Naive B cell (primary cell): ENCODE results near the gene ARHGAP18. TPM values are rescaled to one million over a fixed set of nuclear protein-coding genes. Genes with fewer than 3 reads are reported as not detected.
"Not testable (repeated sequence)": the region's sequence is repeated elsewhere in the genome, so short reads cannot be mapped to it uniquely, and the experiment has no call there.

Experiments used
- ATAC-seq, 2 donors: fragments of 150-1000 bp; cut with Tn5 transposase; 2 replicates each; pipeline ENCODE4 v1.10.0; 2021; ENCODE audit warnings: low read depth in 2 of 2, mild to moderate bottlenecking in 2 of 2, moderate library complexity in 2 of 2
- DNase-seq: peaks from one replicate; pipeline ENCODE4 v3.0.0; 2022
- H3K27ac Mint-ChIP-seq, 6 donors: one replicate each; pipeline ENCODE4 v1.8.0; 2020 to 2022; ENCODE audit warnings: mild to moderate bottlenecking in 6 of 6, mixed read lengths in 6 of 6, moderate library complexity in 5 of 6, inconsistent platforms in 2 of 6
- H3K27me3 Mint-ChIP-seq, 3 donors: one replicate each; pipeline ENCODE4 v1.8.0; 2021 to 2022; ENCODE audit warnings: mixed read lengths in 3 of 3, mild to moderate bottlenecking in 1 of 3
- H3K36me3 Mint-ChIP-seq, 2 donors: one replicate each; pipeline ENCODE4 v1.8.0; 2020 to 2022; ENCODE audit warnings: mixed read lengths in 2 of 2, inconsistent platforms in 1 of 2, mild to moderate bottlenecking in 1 of 2
- H3K4me1 Mint-ChIP-seq, 3 donors: one replicate each; pipeline ENCODE4 v1.8.0; 2020 to 2022; ENCODE audit warnings: mixed read lengths in 3 of 3, inconsistent platforms in 1 of 3, mild to moderate bottlenecking in 1 of 3, moderate library complexity in 1 of 3
- H3K4me3 Mint-ChIP-seq, 8 donors: one replicate each; pipeline ENCODE4 v1.8.0; 2020 to 2022; ENCODE audit warnings: mild to moderate bottlenecking in 8 of 8, mixed read lengths in 8 of 8, moderate library complexity in 8 of 8, inconsistent platforms in 2 of 8
- H3K9me3 Mint-ChIP-seq, 7 donors: one replicate each; pipeline ENCODE4 v1.8.0; 2020 to 2022; ENCODE audit warnings: mixed read lengths in 7 of 7, mild to moderate bottlenecking in 5 of 7, inconsistent platforms in 2 of 7, moderate library complexity in 1 of 7
- polyA plus RNA-seq, 6 donors: library from polyadenylated mRNA; unstranded; fragments of 300-500 nt; fragmentation: Illumina TruSeq; gene quantifications; one replicate each; pipeline ENCODE4 v1.2.3, GENCODE V29; 2021; ENCODE audit warnings: low read depth in 6 of 6

Gene ARHGAP18
- polyA plus RNA-seq, 6 donors from 2014 or later, result 0.84 to 4.0 (median 3.0) TPM

DNA sequence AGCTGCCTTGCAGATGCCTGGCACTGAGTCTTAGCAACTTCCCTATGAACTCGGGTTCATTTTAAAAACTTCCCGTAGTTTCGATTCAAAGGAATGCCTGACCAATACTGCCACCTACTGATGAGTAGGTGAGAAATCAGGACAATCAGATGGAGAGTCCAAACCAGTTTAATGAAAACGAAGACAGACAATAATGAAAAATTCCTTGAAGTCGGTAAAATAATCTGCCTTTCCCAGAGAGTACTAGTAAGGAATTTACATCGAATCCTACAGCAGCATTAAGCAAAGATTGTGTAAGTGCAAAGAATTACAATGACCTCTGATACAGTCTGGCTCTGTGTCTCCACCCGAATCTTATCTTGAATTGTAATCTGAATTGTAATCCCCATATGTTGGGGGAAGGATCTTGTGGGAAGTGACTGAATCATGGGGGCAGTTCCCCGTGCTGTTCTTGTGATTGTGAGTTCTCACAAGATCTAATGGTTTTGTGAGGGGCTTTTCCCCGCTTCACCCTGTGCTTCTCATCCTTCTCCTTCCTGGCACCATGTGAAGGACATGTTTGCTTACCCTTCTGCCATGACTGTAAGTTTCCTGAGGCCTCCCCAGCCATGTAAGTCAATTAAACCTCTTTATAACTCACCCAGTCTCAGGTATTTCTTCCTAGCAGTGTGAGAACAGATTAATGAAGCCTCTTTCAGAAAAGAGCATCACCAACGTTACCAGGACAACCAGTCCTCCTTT, 134.4 kb downstream of the ARHGAP18 start:
- Mint-ChIP-seq H3K27me3 (no peaks in the 10 kb centered on the region), H3K36me3 (peaks cover 8 to 12% of the 10 kb centered on the region in 2 donors), H3K27ac (no peak overlapping the region), H3K4me3 (peak overlapping the region in 1 of 8 donors; percentile 21), H3K4me1 (peaks cover 3 to 9% (median 6%) of the 10 kb centered on the region in 3 donors), H3K9me3 (peaks cover 0 to 22% (median 14%) of the 10 kb centered on the region in 7 donors)
- DNase-seq, result no peak
- ATAC-seq, result no peak

DNA sequence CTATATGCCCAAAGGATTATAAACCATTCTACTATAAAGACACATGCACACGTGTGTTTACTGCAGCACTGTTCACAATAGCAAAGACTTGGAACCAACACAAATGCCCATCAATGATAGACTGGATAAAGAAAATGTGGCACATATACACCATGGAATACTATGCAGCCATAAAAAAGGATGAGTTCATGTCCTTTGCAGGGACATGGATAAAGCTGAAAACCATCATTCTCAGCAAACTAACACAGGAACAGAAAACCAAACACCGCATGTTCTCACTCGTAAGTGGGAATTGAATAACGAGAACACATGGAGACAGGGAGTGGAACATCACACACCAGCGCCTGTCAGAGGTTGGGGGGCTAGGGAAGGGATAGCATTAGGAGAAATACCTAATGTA, 135.4 kb downstream of the ARHGAP18 start:
- peaks cover 0 to 29% (median 16%) of the 10 kb centered on the region in 7 donors for H3K9me3 Mint-ChIP-seq
- DNase-seq, H3K4me3 Mint-ChIP-seq, H3K27ac Mint-ChIP-seq, H3K4me1 Mint-ChIP-seq, ATAC-seq, H3K27me3 Mint-ChIP-seq: not testable (repeated sequence)
- H3K36me3 Mint-ChIP-seq, result peaks cover 14 to 17% of the 10 kb centered on the region in 2 donors

- not testable (repeated sequence) for H3K4me1 Mint-ChIP-seq, DNase-seq, H3K27ac Mint-ChIP-seq, H3K4me3 Mint-ChIP-seq, H3K27me3 Mint-ChIP-seq, ATAC-seq
- Mint-ChIP-seq H3K9me3 (peaks cover 0 to 29% (median 16%) of the 10 kb centered on the region in 7 donors), H3K36me3 (peaks cover 14 to 17% of the 10 kb centered on the region in 2 donors)
These were observed 139.0 kb downstream of the ARHGAP18 start for GRCh38 chr6:129570929-129571328.

DNA sequence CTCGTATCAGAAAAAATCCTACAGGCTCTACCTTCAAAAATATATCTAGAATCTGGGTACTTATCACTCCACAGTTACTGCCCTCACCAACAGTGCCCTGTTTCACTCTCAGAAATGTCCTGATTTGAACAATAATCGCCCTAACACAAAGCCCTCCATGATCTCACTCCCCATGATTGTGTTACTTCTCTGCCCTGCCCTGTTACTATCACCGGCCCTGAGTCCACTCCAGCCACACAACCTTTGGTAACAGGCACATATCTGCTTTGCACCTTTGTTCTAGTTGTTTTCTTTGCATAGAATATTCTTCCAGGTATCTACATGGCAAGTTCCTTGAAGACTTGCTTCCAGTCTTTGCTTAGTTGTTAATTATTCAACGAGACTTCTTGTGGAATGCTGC, 142.0 kb downstream of the ARHGAP18 start:
- peak overlapping the region in 1 of 6 donors; percentile 7 for H3K27ac Mint-ChIP-seq
- no peak for DNase-seq
- H3K36me3 Mint-ChIP-seq, result peaks cover 14 to 17% of the 10 kb centered on the region in 2 donors
- no peak for ATAC-seq
- peaks cover 0 to 8% (median 3%) of the 10 kb centered on the region in 3 donors for H3K27me3 Mint-ChIP-seq
- peaks cover 0 to 23% (median 8%) of the 10 kb centered on the region in 7 donors for H3K9me3 Mint-ChIP-seq
- no peak overlapping the region for H3K4me3 Mint-ChIP-seq
- no peaks in the 10 kb centered on the region for H3K4me1 Mint-ChIP-seq

DNA sequence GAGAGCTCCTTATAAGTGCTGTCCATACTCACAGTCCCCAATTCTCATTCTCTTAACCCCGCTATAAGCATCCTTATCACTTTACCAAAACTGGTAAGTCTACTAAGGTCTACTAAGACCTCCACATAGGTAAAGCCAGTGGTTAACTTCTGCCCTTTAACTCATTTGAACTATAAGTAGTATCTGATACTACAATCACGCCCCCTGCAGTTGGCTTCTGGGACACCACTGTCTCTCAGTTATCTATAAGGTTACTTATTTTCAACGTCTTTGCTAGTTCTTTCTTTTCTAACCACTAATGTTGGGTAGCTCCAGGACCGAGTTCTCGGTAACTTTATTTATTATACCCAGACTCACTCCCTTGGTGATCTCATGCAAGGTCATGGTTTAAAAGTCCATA, 142.6 kb downstream of the ARHGAP18 start:
- H3K27ac Mint-ChIP-seq, result no peak overlapping the region
- ATAC-seq (no peak), DNase-seq (no peak)
- peaks cover 14 to 17% of the 10 kb centered on the region in 2 donors for H3K36me3 Mint-ChIP-seq
- H3K4me1 Mint-ChIP-seq, result no peaks in the 10 kb centered on the region
- H3K4me3 Mint-ChIP-seq, result no peak overlapping the region
- H3K27me3 Mint-ChIP-seq, result peaks cover 0 to 8% (median 3%) of the 10 kb centered on the region in 3 donors
- peaks cover 0 to 23% (median 8%) of the 10 kb centered on the region in 7 donors for H3K9me3 Mint-ChIP-seq

GRCh38 chr6:129565811-129566210, 144.2 kb downstream of the ARHGAP18 start:
- H3K27me3 Mint-ChIP-seq, result peaks cover 0 to 8% (median 3%) of the 10 kb centered on the region in 3 donors
- no peak overlapping the region for H3K27ac Mint-ChIP-seq
- H3K4me3 Mint-ChIP-seq, result no peak overlapping the region
- peaks cover 7 to 12% of the 10 kb centered on the region in 2 donors for H3K36me3 Mint-ChIP-seq
- no peaks in the 10 kb centered on the region for H3K4me1 Mint-ChIP-seq
- ATAC-seq (no peak), DNase-seq (no peak)
- peaks cover 0 to 10% (median 3%) of the 10 kb centered on the region in 7 donors for H3K9me3 Mint-ChIP-seq

- Mint-ChIP-seq H3K4me3 (no peak overlapping the region), H3K36me3 (peaks cover 5 to 7% of the 10 kb centered on the region in 2 donors), H3K27ac (no peak overlapping the region), H3K27me3 (peaks cover 0 to 8% (median 3%) of the 10 kb centered on the region in 3 donors), H3K9me3 (peaks cover 0 to 7% (median 2%) of the 10 kb centered on the region in 7 donors), H3K4me1 (no peaks in the 10 kb centered on the region)
- no peak for ATAC-seq
- no peak for DNase-seq
These were observed 144.6 kb downstream of the ARHGAP18 start for GRCh38 chr6:129565366-129565765.

DNA sequence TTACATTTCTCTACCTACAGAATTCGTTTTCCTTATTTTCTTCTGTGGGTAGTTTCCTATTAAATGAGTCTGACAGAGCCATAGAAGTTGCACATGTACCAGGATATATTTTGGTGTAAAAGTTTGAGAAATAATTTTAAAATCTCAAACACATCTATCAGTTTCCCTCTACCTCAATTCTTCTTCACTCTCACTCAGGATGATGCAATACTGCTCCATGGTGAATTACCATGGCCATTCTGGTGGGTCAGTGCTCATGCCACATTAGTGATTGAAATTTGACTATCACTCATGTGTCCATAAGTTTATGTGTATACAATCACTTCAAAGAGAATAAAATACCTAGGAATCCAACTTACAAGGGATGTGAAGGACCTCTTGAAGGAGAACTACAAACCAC, 151.7 kb downstream of the ARHGAP18 start:
- Mint-ChIP-seq H3K36me3 (no peaks in the 10 kb centered on the region), H3K9me3 (peaks cover 0 to 3% (median 0%) of the 10 kb centered on the region in 7 donors), H3K27me3 (peaks cover 0 to 8% (median 5%) of the 10 kb centered on the region in 3 donors), H3K4me3 (no peak overlapping the region), H3K4me1 (no peaks in the 10 kb centered on the region), H3K27ac (no peak overlapping the region)
- DNase-seq, result no peak
- ATAC-seq, result no peak

DNA sequence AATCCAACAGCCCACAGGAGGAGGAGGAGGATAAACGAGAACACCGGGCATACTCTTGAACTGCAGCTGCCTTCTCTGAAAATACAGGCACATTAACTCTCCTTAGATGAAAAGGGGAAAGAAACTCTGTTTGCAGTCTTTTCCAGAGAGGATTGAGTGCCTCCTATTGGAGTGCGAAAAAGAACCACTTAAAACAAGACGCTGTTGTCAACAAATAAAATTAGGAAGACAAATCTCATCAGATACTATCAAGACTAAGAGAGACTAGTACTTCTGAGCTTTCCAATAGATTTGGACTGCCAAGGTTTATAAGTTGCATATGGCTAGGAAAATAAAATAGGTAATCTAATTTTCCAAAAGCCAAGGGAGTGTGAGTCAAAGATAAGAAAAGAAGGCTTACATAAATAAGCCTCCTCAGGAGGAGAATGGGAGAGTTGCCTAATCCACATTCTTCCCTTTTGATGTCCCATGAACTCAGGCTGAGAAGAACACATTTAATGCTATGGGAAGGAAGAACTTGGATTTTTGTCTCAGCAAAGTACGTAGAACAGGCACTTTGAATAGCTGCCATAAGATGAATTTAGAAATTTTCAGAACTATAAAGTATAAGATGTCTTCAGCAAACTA, 154.7 kb downstream of the ARHGAP18 start:
- H3K4me1 Mint-ChIP-seq, result no peaks in the 10 kb centered on the region
- H3K27me3 Mint-ChIP-seq, result peaks cover 8 to 20% (median 12%) of the 10 kb centered on the region in 3 donors
- H3K27ac Mint-ChIP-seq, result no peak overlapping the region
- H3K4me3 Mint-ChIP-seq, result no peak overlapping the region
- peaks cover 0 to 3% (median 0%) of the 10 kb centered on the region in 7 donors for H3K9me3 Mint-ChIP-seq
- DNase-seq (no peak), ATAC-seq (no peak)
- H3K36me3 Mint-ChIP-seq, result no peaks in the 10 kb centered on the region

DNA sequence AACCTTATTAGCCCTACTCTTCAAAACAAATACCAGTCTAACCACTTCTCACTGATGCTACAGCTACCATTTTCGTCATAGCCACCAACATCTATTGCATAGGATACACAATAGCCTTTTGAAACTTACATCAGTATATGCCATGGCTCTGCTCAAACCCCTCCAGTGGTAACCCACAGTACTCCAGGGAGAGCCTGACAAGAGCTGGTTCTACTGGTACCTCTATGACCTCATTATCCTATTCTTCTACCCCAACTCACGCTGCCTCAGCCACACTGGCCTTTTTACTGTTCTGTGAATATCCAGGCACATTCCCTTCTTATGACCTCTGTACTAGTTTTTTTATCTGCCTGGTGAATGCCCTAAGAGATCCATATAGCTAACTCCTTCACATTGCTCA, 157.6 kb downstream of the ARHGAP18 start:
- Mint-ChIP-seq H3K9me3 (peaks cover 0 to 2% (median 0%) of the 10 kb centered on the region in 7 donors), H3K36me3 (no peaks in the 10 kb centered on the region), H3K4me1 (no peaks in the 10 kb centered on the region), H3K27ac (no peak overlapping the region), H3K27me3 (peaks cover 8 to 20% (median 12%) of the 10 kb centered on the region in 3 donors), H3K4me3 (no peak overlapping the region)
- no peak for DNase-seq
- ATAC-seq, result no peak

GRCh38 chr6:129551486-129551885, 158.5 kb downstream of the ARHGAP18 start:
- peaks cover 0 to 2% (median 0%) of the 10 kb centered on the region in 7 donors for H3K9me3 Mint-ChIP-seq
- H3K4me1 Mint-ChIP-seq, result no peaks in the 10 kb centered on the region
- DNase-seq, result no peak
- peaks cover 8 to 20% (median 12%) of the 10 kb centered on the region in 3 donors for H3K27me3 Mint-ChIP-seq
- H3K4me3 Mint-ChIP-seq, result no peak overlapping the region
- no peak for ATAC-seq
- no peak overlapping the region for H3K27ac Mint-ChIP-seq
- H3K36me3 Mint-ChIP-seq, result no peaks in the 10 kb centered on the region

- Mint-ChIP-seq H3K36me3 (no peaks in the 10 kb centered on the region), H3K4me3 (no peak overlapping the region), H3K4me1 (no peaks in the 10 kb centered on the region), H3K27ac (no peak overlapping the region), H3K27me3 (peaks cover 0 to 7% (median 0%) of the 10 kb centered on the region in 3 donors), H3K9me3 (peaks cover 0 to 4% (median 0%) of the 10 kb centered on the region in 7 donors)
- DNase-seq (no peak), ATAC-seq (no peak)
These were observed 163.3 kb downstream of the ARHGAP18 start for GRCh38 chr6:129546702-129547101.

DNA sequence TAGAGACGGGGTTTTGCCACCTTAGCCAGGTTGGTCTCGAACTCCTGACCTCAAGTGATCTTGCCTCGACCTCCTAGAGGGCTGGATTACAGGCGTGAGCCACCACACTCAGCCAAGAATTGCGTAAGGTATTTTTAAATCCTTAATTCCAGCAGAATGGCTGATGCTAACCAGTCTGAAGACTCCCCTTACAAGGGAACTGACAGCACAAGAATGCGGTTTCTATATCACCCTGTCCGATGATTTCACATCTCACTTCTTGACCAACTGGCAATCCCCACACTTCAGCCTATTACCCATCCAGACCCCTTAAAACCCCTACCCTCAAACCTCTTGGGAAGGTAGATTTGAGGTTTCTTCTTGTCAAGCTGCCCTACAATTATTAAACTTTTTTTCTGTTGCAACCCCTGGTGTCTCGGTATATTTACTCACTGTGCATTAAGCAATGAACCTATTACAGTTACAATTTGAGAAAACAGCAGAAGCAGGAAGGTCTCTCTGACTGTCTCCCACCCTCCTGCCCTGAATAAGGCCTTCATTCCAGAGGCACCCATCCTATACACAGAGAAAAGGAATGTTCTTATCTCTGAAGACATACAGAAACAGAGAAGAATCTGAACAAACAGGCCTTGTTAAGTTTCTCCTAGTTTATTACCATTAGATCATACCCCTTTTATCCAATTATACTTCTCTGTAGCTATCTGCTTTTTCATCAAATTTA, 164.9 kb downstream of the ARHGAP18 start:
- no peak for DNase-seq
- Mint-ChIP-seq H3K9me3 (peaks cover 0 to 4% (median 0%) of the 10 kb centered on the region in 7 donors), H3K36me3 (no peaks in the 10 kb centered on the region), H3K4me1 (no peaks in the 10 kb centered on the region), H3K4me3 (no peak overlapping the region), H3K27me3 (peaks cover 0 to 7% (median 0%) of the 10 kb centered on the region in 3 donors), H3K27ac (no peak overlapping the region)
- ATAC-seq, result no peak
